Heart left ventricle (tissue), 16 donors: ENCODE measurements around the gene SOWAHC. TPM values are rescaled to one million over a fixed set of nuclear protein-coding genes. Genes with fewer than 3 reads are reported as not detected.
A peak's percentile ranks its signal among the peaks of the same experiment; 100 is the strongest.

Source experiments
- ATAC-seq, 4 donors: fragments of 200-7000 bp; cut with Tn5 transposase; one replicate each; pipeline ENCODE4 v1.9.1; 2020 to 2022; ENCODE audit warnings: moderate library complexity in 4 of 4, mild to moderate bottlenecking in 3 of 4, moderate number of reproducible peaks in 1 of 4
- DNase-seq, 5 donors: peaks; one replicate each; pipeline ENCODE4 v3.0.0-alpha.2; 2020
- H3K27ac ChIP-seq, 12 donors: fragments of 200-600 bp; sonication (generic) in 4 of 12; one replicate each; pipeline versions ENCODE4 v1.5.0 to v1.8.0; 2016 to 2022; ENCODE audit warnings: mild to moderate bottlenecking in 2 of 12
- H3K27me3 ChIP-seq, 9 donors: fragments of 200-600 bp; sonication (generic) in 2 of 9; one replicate each; pipeline versions ENCODE4 v1.5.1 to v1.8.0; 2016 to 2022; ENCODE audit warnings: mild to moderate bottlenecking in 3 of 9
- H3K36me3 ChIP-seq, 9 donors: fragments of 200-600 bp; sonication (generic) in 2 of 9; one replicate each; pipeline versions ENCODE4 v1.5.0 to v1.8.0; 2018 to 2022; ENCODE audit warnings: mild to moderate bottlenecking in 2 of 9
- H3K4me1 ChIP-seq, 12 donors: fragments of 200-600 bp; sonication (generic) in 4 of 12; one replicate each; pipeline versions ENCODE4 v1.5.0 to v1.8.0; 2016 to 2022; ENCODE audit warnings: mild to moderate bottlenecking in 3 of 12
- H3K4me3 ChIP-seq, 12 donors: fragments of 200-600 bp; sonication (generic) in 4 of 12; one replicate each; pipeline versions ENCODE4 v1.5.0 to v1.8.0; 2017 to 2022; ENCODE audit warnings: mild to moderate bottlenecking in 9 of 12, moderate library complexity in 4 of 12
- H3K9me3 ChIP-seq, 12 donors: fragments of 200-600 bp; sonication (generic) in 4 of 12; one replicate each; pipeline versions ENCODE4 v1.5.0 to v1.8.0; 2016 to 2022; ENCODE audit warnings: mild to moderate bottlenecking in 1 of 12
- POLR2A ChIP-seq, 2 donors: fragments of 450-650 bp; IDR thresholded peaks; one replicate each; pipeline ENCODE4 v1.6.1; 2017; ENCODE audit warnings: antibody characterized with exemption in 2 of 2, mild to moderate bottlenecking in 2 of 2, moderate library complexity in 2 of 2
- WGBS, 4 donors: extraction: QIAGEN DNeasy Blood & Tissue Kit in 2 of 4; methylation state at CpG; one replicate each; pipeline versions ENCODE4 v1.1.5 to v1.1.7; 2013 to 2018; 5-methylcytosine and 5-hydroxymethylcytosine counted together
- intact Hi-C, 10 donors: fragments of 100-400 bp; cut with DNase I; formaldehyde crosslinking; loops; one replicate each; pipeline versions ENCODE4 v1.11.1 to v1.14.2; 2022
- polyA plus RNA-seq, 2 donors: library from polyadenylated mRNA; stranded (reverse); fragments of 200-250 nt; gene quantifications; one replicate each; pipeline ENCODE4 v1.2.3, GENCODE V29; 2013
- total RNA-seq, 9 donors: library from RNA; depleted of rRNA in 2 of 9; stranded (reverse); fragments of >200 nt in 2 of 9; fragmentation: NEBNext Ultra II Directional in 3 of 9; extraction: Animal tissue kit (Norgen Biotek cat#: 25700) in 3 of 9; gene quantifications; one replicate each; pipeline versions ENCODE4 v1.1.0 to v1.2.4, GENCODE V29; 2016 to 2023
- TF ChIP-seq, protein P1 (sequence below), 12 donors: fragments of 200-600 bp; sonication (generic) in 4 of 12; IDR thresholded peaks; one replicate each; pipeline versions ENCODE4 v1.5.0 to v1.8.0; 2018 to 2022; ENCODE audit warnings: antibody characterized with exemption in 12 of 12, mild to moderate bottlenecking in 5 of 12
- donor health status: ischemic (EF 13 %, LVEDD 7.1; RV severe dilation, severe dysfunction).
- donor health status: healthy with polysubstance abuse.
- donor health status: DM: no; HTN: yes; CAD: no.
- donor health status: DM: no; HTN: no; CAD: no.
- donor health status: ischemic (EF 25% LVEDD 6.9; RV normal size, moderate dysfunction).
- donor health status: ischemic (EF 25% LVEDD 5.7; RV mildly dilated, moderate dysfunction).
- donor health status: healthy.
- donor health status: DM: yes; HTN: yes; CAD: no.
- donor health status: ischemic (EF 35%, LVEDD 5.7; RV mildly dilated, moderate dysfunction).
- donor health status: nonischemic (EF 11% LVEDD 7.7; RV severe dilation, severe dysfunction).
- donor health status: DM: yes; HTN: yes; CAD: no.
- donor health status: PGD.
- donor health status: ischemic (EF 29% LVEDD 5.4; RV normal size, mild dysfunction).
- donor health status: nonischemic (EF 23%, LVEDD 6.1; RV moderate dilation, normal function).

SOWAHC gene
- total and polyA plus RNA-seq, 11 donors, result 0.91 to 4.2 (median 1.8) TPM

DNA sequence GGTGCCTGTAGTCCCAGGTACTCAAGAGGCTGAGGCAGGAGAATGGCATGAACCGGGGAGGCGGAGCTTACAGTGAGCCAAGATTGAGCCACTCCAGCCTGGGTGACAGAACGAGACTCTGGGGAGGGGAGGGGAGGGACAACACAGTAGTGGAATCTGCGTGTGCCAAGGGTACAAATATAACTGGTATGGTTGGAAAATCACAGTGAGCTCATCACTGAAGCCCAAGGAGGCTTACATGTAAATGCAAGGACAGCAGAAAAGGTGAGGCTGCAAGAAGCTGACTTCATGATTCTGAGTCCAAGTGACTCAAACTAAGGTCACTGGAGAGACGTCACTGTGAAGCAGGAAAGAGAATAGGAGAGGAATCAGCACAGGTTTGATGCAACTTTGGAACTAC lies 9.6 kb upstream of the SOWAHC start:
- Histone ChIP-seq H3K36me3 (no peaks in the 10 kb centered on the region), H3K4me3 (no peak overlapping the region), H3K27ac (no peak overlapping the region), H3K4me1 (peaks cover 0 to 54% (median 20%) of the 10 kb centered on the region in 12 donors), H3K27me3 (peaks cover 0 to 13% (median 0%) of the 10 kb centered on the region in 9 donors), H3K9me3 (no peaks in the 10 kb centered on the region)
- peak in 2 of 5 donors; percentile 39 to 59 for DNase-seq
- intact Hi-C loops, result loop anchor here in 2 of 10 donors (10.0 kb wide), 1 partner anchor 50 kb away; no protein-coding TSS in a partner anchor
- ATAC-seq, result peak in 3 of 4 donors; percentile 46 to 89 (median 84)
- 66 to 74% (median 71%) methylated on average over 5 of the region's 5 CpGs for WGBS, 4 donors
- TF ChIP-seq, protein P1, sequence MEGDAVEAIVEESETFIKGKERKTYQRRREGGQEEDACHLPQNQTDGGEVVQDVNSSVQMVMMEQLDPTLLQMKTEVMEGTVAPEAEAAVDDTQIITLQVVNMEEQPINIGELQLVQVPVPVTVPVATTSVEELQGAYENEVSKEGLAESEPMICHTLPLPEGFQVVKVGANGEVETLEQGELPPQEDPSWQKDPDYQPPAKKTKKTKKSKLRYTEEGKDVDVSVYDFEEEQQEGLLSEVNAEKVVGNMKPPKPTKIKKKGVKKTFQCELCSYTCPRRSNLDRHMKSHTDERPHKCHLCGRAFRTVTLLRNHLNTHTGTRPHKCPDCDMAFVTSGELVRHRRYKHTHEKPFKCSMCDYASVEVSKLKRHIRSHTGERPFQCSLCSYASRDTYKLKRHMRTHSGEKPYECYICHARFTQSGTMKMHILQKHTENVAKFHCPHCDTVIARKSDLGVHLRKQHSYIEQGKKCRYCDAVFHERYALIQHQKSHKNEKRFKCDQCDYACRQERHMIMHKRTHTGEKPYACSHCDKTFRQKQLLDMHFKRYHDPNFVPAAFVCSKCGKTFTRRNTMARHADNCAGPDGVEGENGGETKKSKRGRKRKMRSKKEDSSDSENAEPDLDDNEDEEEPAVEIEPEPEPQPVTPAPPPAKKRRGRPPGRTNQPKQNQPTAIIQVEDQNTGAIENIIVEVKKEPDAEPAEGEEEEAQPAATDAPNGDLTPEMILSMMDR (IDR thresholded peaks at IDR 0.05), result no peak
- TF ChIP-seq POLR2A (IDR thresholded peaks at IDR 0.05), result no peak

DNA sequence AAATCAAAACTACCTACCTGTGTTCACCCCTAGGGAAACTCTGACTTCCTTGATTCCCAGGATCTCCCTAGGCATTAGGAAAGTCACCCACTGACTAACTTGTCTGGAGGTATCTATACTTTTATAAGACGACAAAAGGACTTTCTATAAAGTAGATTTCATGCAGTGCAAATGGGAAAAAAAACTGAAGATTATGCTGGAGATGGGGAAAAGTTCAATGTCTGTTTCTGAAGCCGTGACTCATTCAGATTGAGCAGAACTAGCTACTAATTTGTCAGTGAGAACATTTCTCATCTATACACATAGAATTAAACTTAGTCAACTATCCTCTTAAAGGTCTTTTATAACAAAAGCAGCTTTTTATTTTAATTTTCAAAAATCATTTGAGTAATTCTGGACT lies 6.4 kb upstream of the SOWAHC start:
- DNase-seq (no peak), ATAC-seq (no peak)
- Histone ChIP-seq H3K4me3 (no peak overlapping the region), H3K27me3 (peaks cover 0 to 13% (median 0%) of the 10 kb centered on the region in 9 donors), H3K9me3 (no peaks in the 10 kb centered on the region), H3K36me3 (no peaks in the 10 kb centered on the region), H3K27ac (peak overlapping the region in 1 of 12 donors; percentile 44), H3K4me1 (peaks cover 0 to 57% (median 28%) of the 10 kb centered on the region in 12 donors)
- intact Hi-C loops, result loop anchor here in 2 of 10 donors (10.0 kb wide), 1 partner anchor 53 kb away; no protein-coding TSS in a partner anchor
- TF ChIP-seq, protein P1 (IDR thresholded peaks at IDR 0.05), result no peak
- TF ChIP-seq POLR2A (IDR thresholded peaks at IDR 0.05), result no peak
- 92 to 95% (median 93%) methylated on average over 2 of the region's 2 CpGs for WGBS, 4 donors

DNA sequence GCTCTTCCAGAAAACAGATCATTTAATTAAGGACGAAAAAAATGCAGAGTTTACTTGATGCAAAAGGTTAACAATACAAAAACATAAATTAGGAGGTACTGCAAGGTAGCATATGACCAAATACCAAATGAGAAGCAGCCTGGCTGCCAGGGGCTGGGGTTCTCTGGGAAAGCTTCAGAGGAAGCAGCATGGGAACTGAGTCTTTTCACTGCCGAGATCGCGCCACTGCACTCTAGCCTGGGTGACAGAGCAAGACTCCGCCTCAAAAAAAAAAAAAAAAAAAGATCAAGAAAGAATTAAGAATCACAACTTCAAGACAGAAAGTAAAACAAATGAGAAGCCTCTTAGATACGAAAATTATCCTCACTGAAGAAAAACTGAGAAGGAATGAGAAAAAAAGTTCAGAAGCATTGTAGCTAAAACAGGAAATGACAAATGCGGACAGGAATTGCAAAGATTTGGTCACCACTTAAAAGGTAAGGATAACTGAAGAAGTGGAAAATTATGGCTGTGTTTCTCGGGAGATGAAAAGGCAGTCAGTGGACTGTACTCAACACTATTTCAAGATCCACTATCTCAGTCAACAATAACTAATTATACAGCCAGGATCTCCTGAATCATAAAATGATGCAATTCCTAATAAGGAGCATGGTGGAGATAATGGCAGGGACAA lies 4.7 kb upstream of the SOWAHC start:
- 34 to 48% (median 40%) methylated on average over 8 of the region's 8 CpGs for WGBS, 4 donors
- H3K9me3 ChIP-seq, result no peaks in the 10 kb centered on the region
- H3K4me3 ChIP-seq, result peak overlapping the region in 7 of 12 donors; percentile 8 to 38 (median 23)
- intact Hi-C loops, result loop anchor here in 8 of 10 donors (5.0 to 10.0 kb wide), 10 partner anchors 47 to 482 kb away; partner anchors contain the start of gene SH3RF3 (in 1 of the 8)
- H3K27me3 ChIP-seq, result peaks cover 0 to 13% (median 0%) of the 10 kb centered on the region in 9 donors
- no peak for ATAC-seq
- TF ChIP-seq, protein P1 (IDR thresholded peaks at IDR 0.05), result no peak
- no peak for TF ChIP-seq POLR2A (IDR thresholded peaks at IDR 0.05)
- peak overlapping the region in 5 of 12 donors; percentile 8 to 99 (median 37) for H3K27ac ChIP-seq
- DNase-seq, result peak in 1 of 5 donors; percentile 36
- H3K4me1 ChIP-seq, result peaks cover 0 to 57% (median 30%) of the 10 kb centered on the region in 12 donors
- H3K36me3 ChIP-seq, result no peaks in the 10 kb centered on the region

DNA sequence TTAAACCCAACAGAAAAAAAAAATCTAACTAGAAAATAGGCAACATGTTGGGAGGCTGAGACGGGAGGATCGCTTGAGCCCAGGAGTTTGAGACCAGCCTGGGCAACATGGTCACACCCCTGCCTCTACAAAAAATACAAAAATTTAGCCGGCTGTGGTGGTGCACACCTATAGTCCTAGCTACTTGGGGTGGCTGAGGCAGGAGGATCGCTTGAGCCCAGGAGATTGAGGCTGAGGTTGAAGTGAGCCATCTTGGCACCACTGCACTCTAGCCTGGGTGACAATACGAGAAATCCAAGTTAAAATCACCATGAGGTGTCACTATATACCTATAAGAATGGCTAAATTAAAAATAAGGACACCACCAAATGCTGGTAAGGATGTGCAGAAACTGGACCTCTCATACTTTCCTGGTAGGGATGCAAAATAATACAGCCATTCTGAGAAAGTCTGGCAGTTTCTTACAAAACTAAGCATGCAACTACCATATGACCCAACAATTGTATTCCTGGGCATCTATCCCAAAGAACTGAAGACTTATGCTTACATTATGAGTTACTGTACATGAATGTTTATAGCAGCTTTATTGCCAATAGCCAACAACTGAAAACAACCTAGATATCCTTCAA lies 2.6 kb upstream of the SOWAHC start:
- Histone ChIP-seq H3K27me3 (peaks cover 0 to 28% (median 0%) of the 10 kb centered on the region in 9 donors), H3K4me1 (peaks cover 0 to 64% (median 37%) of the 10 kb centered on the region in 12 donors), H3K36me3 (no peaks in the 10 kb centered on the region), H3K4me3 (peak overlapping the region in 3 of 12 donors; percentile 67 to 89 (median 71)), H3K27ac (peak overlapping the region in 2 of 12 donors; percentile 97 to 99), H3K9me3 (no peaks in the 10 kb centered on the region)
- intact Hi-C loops, result loop anchor here in 8 of 10 donors (5.0 to 10.0 kb wide), 9 partner anchors 49 to 484 kb away; partner anchors contain the start of gene SH3RF3 (in 1 of the 8)
- ATAC-seq (no peak), DNase-seq (no peak)
- TF ChIP-seq, protein P1 (IDR thresholded peaks at IDR 0.05), result peak in 1 of 12 donors; percentile 8
- TF ChIP-seq POLR2A (IDR thresholded peaks at IDR 0.05), result no peak
- 85 to 91% (median 88%) methylated on average over 5 of the region's 5 CpGs for WGBS, 4 donors
